Esophagus squamous epithelium (tissue), 4 donors: Measurements from ENCODE around the gene FAM53B.

Experiments used
- POLR2A ChIP-seq, 4 donors: fragments of 450-650 bp; IDR thresholded peaks; one replicate each; pipeline ENCODE4 v1.6.1; 2017; ENCODE audit warnings: antibody characterized with exemption in 4 of 4, mild to moderate bottlenecking in 4 of 4, moderate library complexity in 3 of 4
- TF ChIP-seq, protein P1 (sequence below), 6 experiments: fragments of 450-650 bp in 4 of 6; fragments of 200-600 bp in 2 of 6; sonication (generic) in 2 of 6; IDR thresholded peaks; one replicate each; pipeline ENCODE4 v1.5.1; 2016 to 2019; ENCODE audit warnings: antibody characterized with exemption in 6 of 6, mild to moderate bottlenecking in 4 of 6, moderate library complexity in 4 of 6

- TF ChIP-seq, protein P1, sequence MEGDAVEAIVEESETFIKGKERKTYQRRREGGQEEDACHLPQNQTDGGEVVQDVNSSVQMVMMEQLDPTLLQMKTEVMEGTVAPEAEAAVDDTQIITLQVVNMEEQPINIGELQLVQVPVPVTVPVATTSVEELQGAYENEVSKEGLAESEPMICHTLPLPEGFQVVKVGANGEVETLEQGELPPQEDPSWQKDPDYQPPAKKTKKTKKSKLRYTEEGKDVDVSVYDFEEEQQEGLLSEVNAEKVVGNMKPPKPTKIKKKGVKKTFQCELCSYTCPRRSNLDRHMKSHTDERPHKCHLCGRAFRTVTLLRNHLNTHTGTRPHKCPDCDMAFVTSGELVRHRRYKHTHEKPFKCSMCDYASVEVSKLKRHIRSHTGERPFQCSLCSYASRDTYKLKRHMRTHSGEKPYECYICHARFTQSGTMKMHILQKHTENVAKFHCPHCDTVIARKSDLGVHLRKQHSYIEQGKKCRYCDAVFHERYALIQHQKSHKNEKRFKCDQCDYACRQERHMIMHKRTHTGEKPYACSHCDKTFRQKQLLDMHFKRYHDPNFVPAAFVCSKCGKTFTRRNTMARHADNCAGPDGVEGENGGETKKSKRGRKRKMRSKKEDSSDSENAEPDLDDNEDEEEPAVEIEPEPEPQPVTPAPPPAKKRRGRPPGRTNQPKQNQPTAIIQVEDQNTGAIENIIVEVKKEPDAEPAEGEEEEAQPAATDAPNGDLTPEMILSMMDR (IDR thresholded peaks at IDR 0.05): no peak
- TF ChIP-seq POLR2A (IDR thresholded peaks at IDR 0.05): peak in 1 of 4 donors; percentile 4
Observed at GRCh38 chr10:124740369-124741280, 3.6 kb downstream of the FAM53B start.
